Measurements from ENCODE around the gene JAK1.

DNA sequence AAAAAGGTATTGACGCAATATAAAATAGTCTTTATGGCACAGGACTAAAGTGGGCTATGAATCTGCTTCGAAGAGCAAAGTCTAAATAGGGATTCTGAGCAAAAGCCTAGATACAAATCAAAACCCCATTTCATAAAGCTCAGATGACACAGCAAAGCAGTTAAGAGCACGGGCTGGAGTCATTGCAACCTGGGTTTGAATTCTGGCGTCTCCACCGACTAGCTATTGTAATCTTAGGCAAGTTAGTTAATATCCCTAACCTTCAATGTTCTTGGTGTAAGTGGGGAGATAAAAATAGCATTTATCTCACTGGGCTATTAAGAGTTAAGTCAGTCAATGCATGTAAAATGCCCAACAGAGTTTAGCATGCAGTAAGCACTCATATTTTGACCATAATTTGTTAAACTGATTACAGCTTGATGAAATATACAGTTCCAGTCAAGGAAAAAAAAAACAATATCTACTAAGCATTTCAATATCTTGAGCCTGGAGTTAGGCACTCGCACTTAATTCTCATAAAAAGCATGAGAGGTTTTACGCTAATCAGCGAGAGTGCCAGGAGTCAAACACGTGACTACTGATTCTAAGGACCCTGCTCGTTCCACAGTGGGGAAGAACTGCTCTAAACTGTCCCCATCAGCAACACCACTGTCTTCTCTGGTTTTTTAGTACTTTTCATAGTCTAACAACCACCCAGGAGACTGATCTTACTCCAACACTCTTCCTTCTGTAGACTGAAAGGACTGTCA is 75.5 kb downstream of the JAK1 start:
- TF ChIP-seq, protein P1, sequence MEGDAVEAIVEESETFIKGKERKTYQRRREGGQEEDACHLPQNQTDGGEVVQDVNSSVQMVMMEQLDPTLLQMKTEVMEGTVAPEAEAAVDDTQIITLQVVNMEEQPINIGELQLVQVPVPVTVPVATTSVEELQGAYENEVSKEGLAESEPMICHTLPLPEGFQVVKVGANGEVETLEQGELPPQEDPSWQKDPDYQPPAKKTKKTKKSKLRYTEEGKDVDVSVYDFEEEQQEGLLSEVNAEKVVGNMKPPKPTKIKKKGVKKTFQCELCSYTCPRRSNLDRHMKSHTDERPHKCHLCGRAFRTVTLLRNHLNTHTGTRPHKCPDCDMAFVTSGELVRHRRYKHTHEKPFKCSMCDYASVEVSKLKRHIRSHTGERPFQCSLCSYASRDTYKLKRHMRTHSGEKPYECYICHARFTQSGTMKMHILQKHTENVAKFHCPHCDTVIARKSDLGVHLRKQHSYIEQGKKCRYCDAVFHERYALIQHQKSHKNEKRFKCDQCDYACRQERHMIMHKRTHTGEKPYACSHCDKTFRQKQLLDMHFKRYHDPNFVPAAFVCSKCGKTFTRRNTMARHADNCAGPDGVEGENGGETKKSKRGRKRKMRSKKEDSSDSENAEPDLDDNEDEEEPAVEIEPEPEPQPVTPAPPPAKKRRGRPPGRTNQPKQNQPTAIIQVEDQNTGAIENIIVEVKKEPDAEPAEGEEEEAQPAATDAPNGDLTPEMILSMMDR (IDR thresholded peaks at IDR 0.05): no peak
- TF ChIP-seq EP300 (IDR thresholded peaks at IDR 0.05) (no peak), POLR2A (IDR thresholded peaks at IDR 0.05) (no peak), POLR2AphosphoS5 (IDR thresholded peaks at IDR 0.05) (no peak)

Data from sigmoid colon (tissue), 4 donors.